ENCODE results near the gene CCDC85C. TPM values are rescaled to one million over a fixed set of nuclear protein-coding genes. Genes with fewer than 3 reads are reported as not detected.

Gene CCDC85C
- total and polyA plus RNA-seq, 2 of the 8 experiments (the other 6 are each of a cell fraction or from before 2014, with no cell fraction given) = 16.8 to 35.8 TPM

DNA sequence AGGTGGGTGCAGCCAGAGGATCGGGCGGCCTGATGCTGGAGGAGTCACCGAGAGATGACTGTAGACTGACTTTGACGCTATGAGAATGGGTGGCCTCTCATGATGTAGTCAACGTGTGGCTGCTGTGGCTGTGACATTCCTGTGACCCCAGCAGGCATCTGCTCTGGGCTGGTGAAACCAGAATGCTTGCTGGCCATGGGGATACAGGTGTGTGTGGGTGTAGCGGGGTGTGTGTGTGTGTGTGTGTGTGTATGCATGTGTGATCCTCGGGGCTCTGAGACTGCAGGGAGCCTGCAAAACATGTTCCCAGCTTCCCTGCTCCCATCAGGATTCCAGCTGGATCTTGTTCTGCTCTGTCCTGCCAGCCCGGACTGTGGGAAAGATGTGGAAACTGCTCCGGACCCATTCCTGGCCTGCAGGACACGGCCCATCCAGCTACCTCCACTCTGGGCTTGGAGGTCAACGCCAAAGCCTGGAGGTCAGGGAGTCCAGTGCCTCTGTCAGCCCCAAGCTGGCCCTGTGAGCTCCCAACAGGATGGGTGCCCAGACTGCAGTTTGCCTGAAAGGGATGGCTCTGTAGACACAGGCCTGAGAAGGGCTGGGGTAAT, 22.1 kb upstream of the CCDC85C start (continued):
- TF ChIP-seq FOSL1 (IDR thresholded peaks at IDR 0.05; ENCODE audit: insufficient read depth, low read depth, low read length) (no peak), TEAD4 (IDR thresholded peaks at IDR 0.05; ENCODE audit: low read depth, low read length) (no peak), NANOG (IDR thresholded peaks at IDR 0.05; ENCODE audit: insufficient read depth, low read depth, low read length, poor library complexity, severe bottlenecking) (no peak), SIN3A (conservative IDR thresholded peaks at IDR 0.05 in 1 of 2, IDR thresholded peaks at IDR 0.05 in 1 of 2; ENCODE audit: low read depth in 1 of 2, low read length in 2 of 2) (no peak)
- TF ChIP-seq, protein P1, sequence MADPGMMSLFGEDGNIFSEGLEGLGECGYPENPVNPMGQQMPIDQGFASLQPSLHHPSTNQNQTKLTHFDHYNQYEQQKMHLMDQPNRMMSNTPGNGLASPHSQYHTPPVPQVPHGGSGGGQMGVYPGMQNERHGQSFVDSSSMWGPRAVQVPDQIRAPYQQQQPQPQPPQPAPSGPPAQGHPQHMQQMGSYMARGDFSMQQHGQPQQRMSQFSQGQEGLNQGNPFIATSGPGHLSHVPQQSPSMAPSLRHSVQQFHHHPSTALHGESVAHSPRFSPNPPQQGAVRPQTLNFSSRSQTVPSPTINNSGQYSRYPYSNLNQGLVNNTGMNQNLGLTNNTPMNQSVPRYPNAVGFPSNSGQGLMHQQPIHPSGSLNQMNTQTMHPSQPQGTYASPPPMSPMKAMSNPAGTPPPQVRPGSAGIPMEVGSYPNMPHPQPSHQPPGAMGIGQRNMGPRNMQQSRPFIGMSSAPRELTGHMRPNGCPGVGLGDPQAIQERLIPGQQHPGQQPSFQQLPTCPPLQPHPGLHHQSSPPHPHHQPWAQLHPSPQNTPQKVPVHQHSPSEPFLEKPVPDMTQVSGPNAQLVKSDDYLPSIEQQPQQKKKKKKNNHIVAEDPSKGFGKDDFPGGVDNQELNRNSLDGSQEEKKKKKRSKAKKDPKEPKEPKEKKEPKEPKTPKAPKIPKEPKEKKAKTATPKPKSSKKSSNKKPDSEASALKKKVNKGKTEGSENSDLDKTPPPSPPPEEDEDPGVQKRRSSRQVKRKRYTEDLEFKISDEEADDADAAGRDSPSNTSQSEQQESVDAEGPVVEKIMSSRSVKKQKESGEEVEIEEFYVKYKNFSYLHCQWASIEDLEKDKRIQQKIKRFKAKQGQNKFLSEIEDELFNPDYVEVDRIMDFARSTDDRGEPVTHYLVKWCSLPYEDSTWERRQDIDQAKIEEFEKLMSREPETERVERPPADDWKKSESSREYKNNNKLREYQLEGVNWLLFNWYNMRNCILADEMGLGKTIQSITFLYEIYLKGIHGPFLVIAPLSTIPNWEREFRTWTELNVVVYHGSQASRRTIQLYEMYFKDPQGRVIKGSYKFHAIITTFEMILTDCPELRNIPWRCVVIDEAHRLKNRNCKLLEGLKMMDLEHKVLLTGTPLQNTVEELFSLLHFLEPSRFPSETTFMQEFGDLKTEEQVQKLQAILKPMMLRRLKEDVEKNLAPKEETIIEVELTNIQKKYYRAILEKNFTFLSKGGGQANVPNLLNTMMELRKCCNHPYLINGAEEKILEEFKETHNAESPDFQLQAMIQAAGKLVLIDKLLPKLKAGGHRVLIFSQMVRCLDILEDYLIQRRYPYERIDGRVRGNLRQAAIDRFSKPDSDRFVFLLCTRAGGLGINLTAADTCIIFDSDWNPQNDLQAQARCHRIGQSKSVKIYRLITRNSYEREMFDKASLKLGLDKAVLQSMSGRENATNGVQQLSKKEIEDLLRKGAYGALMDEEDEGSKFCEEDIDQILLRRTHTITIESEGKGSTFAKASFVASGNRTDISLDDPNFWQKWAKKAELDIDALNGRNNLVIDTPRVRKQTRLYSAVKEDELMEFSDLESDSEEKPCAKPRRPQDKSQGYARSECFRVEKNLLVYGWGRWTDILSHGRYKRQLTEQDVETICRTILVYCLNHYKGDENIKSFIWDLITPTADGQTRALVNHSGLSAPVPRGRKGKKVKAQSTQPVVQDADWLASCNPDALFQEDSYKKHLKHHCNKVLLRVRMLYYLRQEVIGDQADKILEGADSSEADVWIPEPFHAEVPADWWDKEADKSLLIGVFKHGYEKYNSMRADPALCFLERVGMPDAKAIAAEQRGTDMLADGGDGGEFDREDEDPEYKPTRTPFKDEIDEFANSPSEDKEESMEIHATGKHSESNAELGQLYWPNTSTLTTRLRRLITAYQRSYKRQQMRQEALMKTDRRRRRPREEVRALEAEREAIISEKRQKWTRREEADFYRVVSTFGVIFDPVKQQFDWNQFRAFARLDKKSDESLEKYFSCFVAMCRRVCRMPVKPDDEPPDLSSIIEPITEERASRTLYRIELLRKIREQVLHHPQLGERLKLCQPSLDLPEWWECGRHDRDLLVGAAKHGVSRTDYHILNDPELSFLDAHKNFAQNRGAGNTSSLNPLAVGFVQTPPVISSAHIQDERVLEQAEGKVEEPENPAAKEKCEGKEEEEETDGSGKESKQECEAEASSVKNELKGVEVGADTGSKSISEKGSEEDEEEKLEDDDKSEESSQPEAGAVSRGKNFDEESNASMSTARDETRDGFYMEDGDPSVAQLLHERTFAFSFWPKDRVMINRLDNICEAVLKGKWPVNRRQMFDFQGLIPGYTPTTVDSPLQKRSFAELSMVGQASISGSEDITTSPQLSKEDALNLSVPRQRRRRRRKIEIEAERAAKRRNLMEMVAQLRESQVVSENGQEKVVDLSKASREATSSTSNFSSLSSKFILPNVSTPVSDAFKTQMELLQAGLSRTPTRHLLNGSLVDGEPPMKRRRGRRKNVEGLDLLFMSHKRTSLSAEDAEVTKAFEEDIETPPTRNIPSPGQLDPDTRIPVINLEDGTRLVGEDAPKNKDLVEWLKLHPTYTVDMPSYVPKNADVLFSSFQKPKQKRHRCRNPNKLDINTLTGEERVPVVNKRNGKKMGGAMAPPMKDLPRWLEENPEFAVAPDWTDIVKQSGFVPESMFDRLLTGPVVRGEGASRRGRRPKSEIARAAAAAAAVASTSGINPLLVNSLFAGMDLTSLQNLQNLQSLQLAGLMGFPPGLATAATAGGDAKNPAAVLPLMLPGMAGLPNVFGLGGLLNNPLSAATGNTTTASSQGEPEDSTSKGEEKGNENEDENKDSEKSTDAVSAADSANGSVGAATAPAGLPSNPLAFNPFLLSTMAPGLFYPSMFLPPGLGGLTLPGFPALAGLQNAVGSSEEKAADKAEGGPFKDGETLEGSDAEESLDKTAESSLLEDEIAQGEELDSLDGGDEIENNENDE (IDR thresholded peaks at IDR 0.05; ENCODE audit: insufficient replicate concordance, low read length) = no peak

Measured in H1 (cell line).